GM19397 (cell line): ENCODE results near the gene CXCL5.
"Not testable (repeated sequence)": the region's sequence is repeated elsewhere in the genome, so short reads cannot be mapped to it uniquely, and the experiment has no call there.

Experiments used
- ATAC-seq: cut with Tn5 transposase; IDR thresholded peaks from one replicate; pipeline ENCODE4 v1.9.1; 2021; ENCODE audit warnings: mild to moderate bottlenecking, moderate library complexity; ENCODE audit not compliant: unreplicated experiment

CXCL5 gene

DNA sequence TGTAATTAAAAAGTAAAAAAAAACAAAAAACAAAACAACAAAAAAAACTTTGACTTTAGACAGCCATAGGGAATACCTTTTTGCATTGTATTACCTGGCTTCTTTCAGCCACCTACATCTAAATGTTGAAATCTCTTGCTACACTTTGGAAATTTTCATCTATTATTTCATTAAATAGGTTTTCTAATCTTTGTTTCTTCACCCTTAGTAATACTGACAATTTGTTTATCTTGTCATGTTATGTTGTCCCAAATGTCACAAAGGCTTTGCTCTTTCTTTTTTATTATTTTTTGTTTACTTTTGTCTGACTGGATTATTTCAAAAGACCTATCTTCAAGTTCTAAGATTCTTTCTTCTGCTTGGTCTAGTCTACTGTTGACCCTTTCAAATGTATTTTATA is 24.1 kb downstream of the CXCL5 start:
- no peak for ATAC-seq

GRCh38 chr4:73970945-73971344 is 27.5 kb downstream of the CXCL5 start:
- ATAC-seq: no peak

DNA sequence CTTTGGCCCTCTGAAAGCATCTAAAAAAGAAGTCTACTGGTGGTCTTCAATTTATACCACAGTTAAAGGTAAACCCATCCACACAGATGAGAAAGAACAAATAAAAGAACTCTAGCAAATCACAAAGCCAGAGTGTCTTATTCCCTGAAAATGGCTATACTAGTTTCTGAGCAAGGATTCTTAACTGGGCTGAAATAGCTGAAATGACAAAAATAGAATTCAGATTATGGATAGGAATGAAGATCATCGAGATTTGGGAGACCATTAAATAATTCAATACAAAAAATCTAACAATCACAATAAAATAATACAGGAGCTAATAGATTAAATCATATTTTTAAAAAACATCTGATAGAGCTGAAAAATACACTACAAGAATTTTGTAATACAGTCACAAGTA is 28.5 kb downstream of the CXCL5 start:
- ATAC-seq: no peak

- ATAC-seq: no peak
These were observed 30.6 kb downstream of the CXCL5 start for GRCh38 chr4:73967866-73968265.

DNA sequence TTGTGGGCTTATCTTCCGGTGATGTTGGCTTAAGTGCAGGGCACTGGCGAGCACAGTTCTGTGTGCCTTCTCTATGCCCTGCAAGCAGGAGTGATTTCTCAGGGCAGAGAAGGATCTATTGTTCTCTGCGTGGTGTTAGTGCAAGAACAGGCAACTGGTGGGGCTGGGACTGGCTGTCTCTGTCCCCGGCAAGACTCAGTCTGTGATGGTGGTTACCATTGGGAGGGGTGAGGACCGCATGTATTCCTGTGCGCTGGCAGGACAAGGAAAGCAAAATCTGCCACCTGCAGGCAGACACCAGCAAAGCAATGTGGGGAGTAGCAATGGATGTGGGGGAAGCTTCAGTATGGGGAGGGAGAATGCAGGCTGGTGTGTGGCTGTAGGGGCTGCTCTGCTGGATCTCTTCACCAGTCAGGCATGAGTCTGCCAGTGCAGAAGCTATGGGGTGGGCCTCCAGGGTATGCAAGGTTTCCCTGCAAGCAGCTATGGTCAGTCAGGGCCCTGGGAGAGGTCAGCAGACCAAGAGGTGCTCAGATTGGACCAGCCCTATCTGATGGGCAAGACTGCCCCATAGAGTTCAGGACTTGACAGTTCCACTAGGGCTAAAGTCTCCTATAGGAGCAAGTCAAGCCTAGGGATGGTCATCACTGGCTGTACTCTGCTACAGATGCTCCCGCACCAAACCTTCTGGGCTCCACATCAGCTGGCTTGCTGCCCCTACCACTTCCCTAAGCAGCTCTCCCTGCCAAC is 33.4 kb downstream of the CXCL5 start:
- ATAC-seq: no peak

GRCh38 chr4:73962724-73963123 is 35.8 kb downstream of the CXCL5 start:
- ATAC-seq: no peak

DNA sequence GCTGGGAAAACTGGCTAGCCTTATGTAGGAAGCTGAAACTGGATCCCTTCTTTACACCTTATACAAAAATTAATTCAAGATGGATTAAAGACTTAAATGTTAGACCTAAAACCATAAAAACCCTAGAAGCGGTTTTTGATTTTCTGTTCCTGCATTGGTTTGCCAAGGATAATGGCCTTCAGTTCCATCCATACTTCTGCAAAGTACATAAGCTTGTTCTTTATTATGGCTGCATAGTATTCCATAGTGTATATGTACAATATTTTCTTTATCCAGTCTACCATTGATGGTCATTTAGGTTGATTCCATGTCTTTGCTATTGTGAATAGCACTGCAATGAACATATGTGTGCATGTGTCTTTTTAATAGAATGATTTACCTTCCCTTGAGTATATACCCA is 39.4 kb downstream of the CXCL5 start:
- not testable (repeated sequence) for ATAC-seq

- no peak for ATAC-seq
These were observed 46.1 kb downstream of the CXCL5 start for GRCh38 chr4:73952352-73952751.

- ATAC-seq: not testable (repeated sequence)
These were observed 48.0 kb downstream of the CXCL5 start for GRCh38 chr4:73950376-73950920.

GRCh38 chr4:73948990-73949706 is 49.3 kb downstream of the CXCL5 start:
- no peak for ATAC-seq

DNA sequence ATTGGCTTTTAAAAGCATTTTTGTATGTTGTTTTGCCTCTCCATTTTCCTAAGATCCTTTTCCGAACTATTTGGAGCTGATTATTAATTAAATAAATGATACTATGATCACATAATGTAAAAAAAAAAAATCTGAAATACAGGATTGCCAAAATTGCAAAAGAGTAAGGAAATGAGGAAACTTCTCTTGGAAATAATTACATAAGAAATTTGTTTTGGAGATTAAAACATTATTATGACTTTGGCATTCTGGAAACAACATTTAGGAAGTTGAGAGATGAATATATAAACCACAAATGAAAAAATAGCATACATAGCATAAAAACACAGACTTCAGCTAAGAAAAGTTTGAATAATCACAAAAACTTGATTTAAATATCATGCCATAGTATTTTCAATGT is 50.2 kb downstream of the CXCL5 start:
- ATAC-seq: no peak

DNA sequence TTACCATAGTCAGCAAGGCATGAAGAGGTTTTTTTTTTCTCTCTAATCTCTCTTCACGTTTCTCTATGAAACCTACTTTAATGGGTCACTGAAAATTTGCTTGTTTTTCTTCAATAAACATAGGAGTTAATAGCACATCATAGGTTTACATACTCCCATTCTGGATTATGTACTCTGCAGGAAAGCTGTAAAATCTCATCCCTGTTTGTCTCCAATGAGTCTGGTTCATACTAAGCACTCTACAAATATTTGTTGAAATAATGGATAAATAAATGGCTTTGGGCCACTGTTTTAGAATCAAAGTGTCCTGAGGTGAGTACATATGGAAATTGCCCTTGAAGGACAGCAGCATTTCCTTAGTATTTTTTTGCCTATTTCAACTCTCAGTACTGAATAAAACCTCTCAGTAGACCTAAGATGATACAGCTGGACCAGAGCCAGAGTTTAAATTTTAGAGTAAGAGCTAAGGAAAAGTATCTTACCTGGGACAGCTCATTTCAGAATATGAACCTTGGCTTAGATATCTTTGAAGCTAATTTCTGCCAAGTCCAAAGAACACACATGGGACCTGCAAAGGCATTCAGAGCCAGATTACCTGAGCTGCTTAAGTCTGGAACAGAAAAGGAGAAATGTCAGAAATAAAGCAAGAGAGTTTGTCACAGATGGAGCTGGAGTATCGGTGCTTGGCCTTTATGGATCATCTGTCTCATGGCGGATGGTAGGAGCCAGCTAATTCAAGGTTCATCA is 51.1 kb downstream of the CXCL5 start:
- no peak for ATAC-seq

GRCh38 chr4:73945674-73946449 is 52.6 kb downstream of the CXCL5 start:
- no peak for ATAC-seq
